IMR-90 (cell line): ENCODE data around the gene CCHCR1. TPM values are rescaled to one million over a fixed set of nuclear protein-coding genes. Genes with fewer than 3 reads are reported as not detected.

ENCODE experiments used
- ATAC-seq: fragments of 200-7000 bp; cut with Tn5 transposase; 2 replicates; pipeline ENCODE4 v1.9.1; 2020; ENCODE audit warnings: low read depth, mild to moderate bottlenecking, moderate library complexity
- BruUV-seq: library from RNA; stranded (reverse); fragments of 400-500 nt; replicated peaks from 2 replicates; lab custom pipeline; 2021; lab: Mats Ljungman, UMichigan
- CTCF ChIA-PET: fragments of 300-600 bp; formaldehyde crosslinking; extraction: SDS; loops from one replicate; lab custom pipeline; 2021; ENCODE audit warnings: antibody characterized with exemption; lab: Yijun Ruan, JAX
- POLR2A ChIA-PET: fragments of 300-600 bp; sonication (Branson Sonifier 250); formaldehyde crosslinking; loops from one replicate; lab custom pipeline; 2022; ENCODE audit warnings: antibody characterized with exemption; ENCODE audit not compliant: unreplicated experiment; lab: Charles Lee
- DNase-seq: peaks from one replicate; pipeline ENCODE4 v3.0.0; 2013
- H2AFZ ChIP-seq: replicated peaks from 2 replicates; pipeline ENCODE3; 2013; ENCODE audit warnings: low read length, mild to moderate bottlenecking; ENCODE audit not compliant: poor library complexity
- H2AK5ac ChIP-seq: 2 replicates; pipeline ENCODE4 v1.6.1; 2013; ENCODE audit warnings: low read depth, low read length, inconsistent platforms
- H2AK9ac ChIP-seq: replicated peaks from 2 replicates; pipeline ENCODE3; 2013; ENCODE audit warnings: mild to moderate bottlenecking, low read depth, low read length, moderate library complexity; ENCODE audit not compliant: poor library complexity
- H2BK120ac ChIP-seq: 2 replicates; pipeline ENCODE4 v1.6.1; 2013; ENCODE audit warnings: low read depth, low read length, inconsistent platforms
- H2BK15ac ChIP-seq: 3 replicates; pipeline ENCODE4 v1.6.1; 2013; ENCODE audit warnings: low read depth, low read length, inconsistent platforms
- H2BK20ac ChIP-seq: 2 replicates; pipeline ENCODE4 v1.6.1; 2013; ENCODE audit warnings: low read depth, mild to moderate bottlenecking, inconsistent platforms, low read length, moderate library complexity
- H2BK5ac ChIP-seq: 2 replicates; pipeline ENCODE4 v1.6.1; 2013; ENCODE audit warnings: mild to moderate bottlenecking, low read depth, low read length, inconsistent platforms; ENCODE audit not compliant: poor library complexity, severe bottlenecking
- H3K14ac ChIP-seq: replicated peaks from 2 replicates; pipeline ENCODE4 v1.6.1; 2013; ENCODE audit warnings: low read depth, low read length, inconsistent platforms
- H3K18ac ChIP-seq: 2 replicates; pipeline ENCODE4 v1.6.1; 2013; ENCODE audit warnings: low read depth, low read length, control low read depth
- H3K23ac ChIP-seq: 2 replicates; pipeline ENCODE4 v1.6.1; 2013; ENCODE audit warnings: low read depth, low read length, inconsistent platforms
- H3K27ac ChIP-seq: 2 replicates; pipeline ENCODE4 v1.5.1; 2013; ENCODE audit warnings: mild to moderate bottlenecking, control low read depth, low read length; ENCODE audit not compliant: insufficient read depth
- H3K27me3 ChIP-seq: 2 replicates; pipeline ENCODE4 v1.6.1; 2013; ENCODE audit warnings: low read length; ENCODE audit not compliant: control insufficient read depth, insufficient read depth
- H3K36me3 ChIP-seq: 2 replicates; pipeline ENCODE4 v1.6.1; 2013; ENCODE audit warnings: low read length, mixed read lengths; ENCODE audit not compliant: control insufficient read depth, insufficient read depth
- H3K4ac ChIP-seq: 2 replicates; pipeline ENCODE4 v1.6.1; 2013; ENCODE audit warnings: low read depth, low read length, inconsistent platforms
- H3K4me1 ChIP-seq: 2 replicates; pipeline ENCODE4 v1.6.1; 2013; ENCODE audit warnings: low read length, mixed read lengths; ENCODE audit not compliant: control insufficient read depth, insufficient read depth
- H3K4me2 ChIP-seq: 2 replicates; pipeline ENCODE4 v1.6.1; 2013; ENCODE audit warnings: low read depth, mild to moderate bottlenecking, control low read depth, low read length, moderate library complexity
- H3K4me3 ChIP-seq: 2 replicates; pipeline ENCODE4 v1.5.1; 2013; ENCODE audit warnings: low read depth, mild to moderate bottlenecking, control low read depth, low read length, moderate library complexity; ENCODE audit not compliant: insufficient read depth
- H3K56ac ChIP-seq: 2 replicates; pipeline ENCODE4 v1.6.1; 2013; ENCODE audit warnings: low read length, inconsistent platforms; ENCODE audit not compliant: insufficient read depth; ENCODE audit errors: extremely low read depth
- H3K79me1 ChIP-seq, 2 experiments: 2 replicates each; pipeline ENCODE4 v1.6.1; 2013; ENCODE audit warnings: low read length in 2 of 2, inconsistent platforms in 1 of 2, low read depth in 1 of 2
- H3K9ac ChIP-seq: 2 replicates; pipeline ENCODE4 v1.6.1; 2013; ENCODE audit warnings: low read depth, low read length, control low read depth
- H3K9me1 ChIP-seq: 2 replicates; pipeline ENCODE4 v1.6.1; 2013; ENCODE audit warnings: low read length, inconsistent platforms; ENCODE audit not compliant: insufficient read depth
- H3K9me3 ChIP-seq: 2 replicates; pipeline ENCODE4 v1.6.1; 2013; ENCODE audit warnings: low read length; ENCODE audit not compliant: control insufficient read depth, insufficient read depth
- H4K20me1 ChIP-seq: 2 replicates; pipeline ENCODE4 v1.6.1; 2013; ENCODE audit warnings: low read length, inconsistent platforms; ENCODE audit not compliant: insufficient read depth
- H4K5ac ChIP-seq: 2 replicates; pipeline ENCODE4 v1.6.1; 2013; ENCODE audit warnings: mild to moderate bottlenecking, low read depth, low read length, control low read depth
- H4K8ac ChIP-seq, 2 experiments: 2 replicates each; pipeline ENCODE4 v1.6.1; 2013; ENCODE audit warnings: low read depth in 2 of 2, low read length in 2 of 2, control low read depth in 1 of 2, inconsistent platforms in 1 of 2
- H4K91ac ChIP-seq: 2 replicates; pipeline ENCODE4 v1.6.1; 2013; ENCODE audit warnings: low read depth, low read length, inconsistent platforms; ENCODE audit not compliant: insufficient read depth
- BHLHE40 ChIP-seq: fragments of 150-350 bp; IDR thresholded peaks from 2 replicates; pipeline ENCODE4 v1.6.1; 2016; ENCODE audit warnings: mild to moderate bottlenecking, low read depth, low read length
- CEBPB ChIP-seq: IDR thresholded peaks from 2 replicates; pipeline ENCODE4 v1.6.1; 2012; ENCODE audit warnings: low read depth, low read length, improper control_type of control experiment
- CTCF ChIP-seq: conservative IDR thresholded peaks from 2 replicates; pipeline ENCODE4 v1.5.1; 2012; ENCODE audit warnings: mild to moderate bottlenecking, low read depth, low read length, improper control_type of control experiment
- ELK1 ChIP-seq: fragments of 150-350 bp; IDR thresholded peaks from 2 replicates; pipeline ENCODE4 v1.6.1; 2016; ENCODE audit warnings: low read depth, mild to moderate bottlenecking, low read length, moderate library complexity, borderline replicate concordance
- MAFK ChIP-seq: IDR thresholded peaks from 2 replicates; pipeline ENCODE4 v1.6.1; 2012; ENCODE audit warnings: low read depth, low read length, improper control_type of control experiment
- MAZ ChIP-seq: IDR thresholded peaks from 2 replicates; pipeline ENCODE4 v1.6.1; 2012; ENCODE audit warnings: low read depth, mild to moderate bottlenecking, low read length, improper control_type of control experiment, moderate library complexity, borderline replicate concordance
- MXI1 ChIP-seq: IDR thresholded peaks from 2 replicates; pipeline ENCODE4 v1.6.1; 2012; ENCODE audit warnings: low read depth, mild to moderate bottlenecking, low read length, moderate library complexity, borderline replicate concordance
- POLR2A ChIP-seq: IDR thresholded peaks from 2 replicates; pipeline ENCODE4 v1.6.1; 2012; ENCODE audit warnings: mild to moderate bottlenecking, low read depth, low read length
- RAD21 ChIP-seq: IDR thresholded peaks from 2 replicates; pipeline ENCODE4 v1.6.1; 2012; ENCODE audit warnings: low read length, improper control_type of control experiment
- RCOR1 ChIP-seq: IDR thresholded peaks from 2 replicates; pipeline ENCODE4 v1.6.1; 2012; ENCODE audit warnings: mild to moderate bottlenecking, low read length, improper control_type of control experiment; ENCODE audit not compliant: insufficient replicate concordance
- RFX5 ChIP-seq: IDR thresholded peaks from 2 replicates; pipeline ENCODE4 v1.8.0; 2012; ENCODE audit warnings: low read depth, mild to moderate bottlenecking, low read length, moderate library complexity
- SMC3 ChIP-seq: fragments of 150-350 bp; IDR thresholded peaks from 2 replicates; pipeline ENCODE4 v1.6.1; 2016; ENCODE audit warnings: low read depth, mild to moderate bottlenecking, antibody characterized with exemption, low read length, moderate library complexity
- WGBS, 2 experiments: methylation state at CpG; one replicate each; pipeline versions ENCODE4 v1.1.5 to v1.1.7; 2013; ENCODE audit warnings: missing lambda C conversion rate in 2 of 2; ENCODE audit not compliant: insufficient read length in 1 of 2; ENCODE audit errors: extremely low coverage in 2 of 2; 5-methylcytosine and 5-hydroxymethylcytosine counted together
- dilution Hi-C: fragments of 300-500 bp; cut with HindIII; formaldehyde crosslinking; loops from one replicate; pipeline ENCODE4 v1.14.3; 2018; ENCODE audit warnings: low sequenced_read_pairs; ENCODE audit not compliant: unreplicated experiment
- in situ Hi-C: fragments of 300-500 bp; cut with MboI; formaldehyde crosslinking; loops from 3 replicates; pipeline ENCODE4 v1.14.3; 2019; ENCODE audit warnings: low sequenced_read_pairs, inconsistent platforms, mixed read lengths
- intact Hi-C: fragments of 100-400 bp; cut with micrococcal nuclease; formaldehyde crosslinking; loops from 2 replicates; pipeline ENCODE4 v1.10.0; 2022
- polyA plus RNA-seq, 3 experiments: library from polyadenylated mRNA; depleted of rRNA; stranded (reverse); fragments of >200 nt; gene quantifications; 2 replicates each; pipeline ENCODE4 v1.2.3, GENCODE V29; 2012; ENCODE audit warnings: low replicate concordance in 1 of 3
- total RNA-seq: library from RNA; depleted of rRNA; stranded (reverse); fragments of >200 nt; gene quantifications from 2 replicates; pipeline ENCODE4 v1.2.3, GENCODE V29; 2012

CCHCR1 gene
- total and polyA plus RNA-seq, 2 of the 4 experiments (the other 2 are of a cell fraction): 13.1 to 22.0 TPM

- DNase-seq (no peak), ATAC-seq (no peak)
- H3K79me1 ChIP-seq: no peaks in the 10 kb centered on the region
- no peak overlapping the region for H3K18ac ChIP-seq
- intact Hi-C loops (no loop called here), dilution Hi-C loops (no loop called here), in situ Hi-C loops (no loop called here)
- no peaks in the 10 kb centered on the region for H3K27me3 ChIP-seq
- H4K20me1 ChIP-seq: no peaks in the 10 kb centered on the region; the same call in 1 of the 2 replicates
- H3K27ac ChIP-seq: no peak overlapping the region
- WGBS, 2 experiments: 70% methylated on average over 4 of the region's 15 CpGs; no CpG with 5 or more reads in 1 of the 2 experiments
- no peak overlapping the region for H4K8ac ChIP-seq
- H3K4me3 ChIP-seq: no peak overlapping the region
- TF ChIP-seq MAFK: no peak
- TF ChIP-seq RFX5: no peak
- TF ChIP-seq POLR2A: no peak
- TF ChIP-seq BHLHE40: no peak
- TF ChIP-seq ELK1: no peak
- TF ChIP-seq CTCF: no peak
- TF ChIP-seq CEBPB: no peak
- no peak for TF ChIP-seq SMC3
- TF ChIP-seq MAZ: no peak
- no peak for TF ChIP-seq RAD21
- TF ChIP-seq MXI1: no peak
- no peak for TF ChIP-seq RCOR1
- H4K91ac ChIP-seq: no peak overlapping the region
- H3K14ac ChIP-seq: no peak overlapping the region
- no peak overlapping the region for H3K4me2 ChIP-seq
- H3K4me1 ChIP-seq: peaks cover 13% of the 10 kb centered on the region
- H2AK9ac ChIP-seq: no peak overlapping the region
- no peak overlapping the region for H2AK5ac ChIP-seq
- no peak overlapping the region for H2BK15ac ChIP-seq
- no peak overlapping the region for H3K9ac ChIP-seq
- H2BK20ac ChIP-seq: no peak overlapping the region
- no peak overlapping the region for H3K23ac ChIP-seq
- no TSS peak for BruUV-seq
- H4K5ac ChIP-seq: no peak overlapping the region
- H2BK120ac ChIP-seq: no peak overlapping the region
- peaks cover 17% of the 10 kb centered on the region for H3K36me3 ChIP-seq
- no peak overlapping the region for H3K4ac ChIP-seq
- H3K9me3 ChIP-seq: no peaks in the 10 kb centered on the region
- ChIA-PET POLR2A (no interaction called here), CTCF (no interaction called here)
- peaks cover 15% of the 10 kb centered on the region for H3K9me1 ChIP-seq
- no peak overlapping the region for H3K56ac ChIP-seq
- no peak overlapping the region for H2AFZ ChIP-seq
- H2BK5ac ChIP-seq: no peak overlapping the region
Observed at GRCh38 chr6:31140643-31141042, 17.0 kb downstream of the CCHCR1 start.
